ENCODE results near the gene AIM2. TPM values are rescaled to one million over a fixed set of nuclear protein-coding genes. Genes with fewer than 3 reads are reported as not detected.

AIM2 gene
- polyA plus RNA-seq, 1 experiment: not detected

DNA sequence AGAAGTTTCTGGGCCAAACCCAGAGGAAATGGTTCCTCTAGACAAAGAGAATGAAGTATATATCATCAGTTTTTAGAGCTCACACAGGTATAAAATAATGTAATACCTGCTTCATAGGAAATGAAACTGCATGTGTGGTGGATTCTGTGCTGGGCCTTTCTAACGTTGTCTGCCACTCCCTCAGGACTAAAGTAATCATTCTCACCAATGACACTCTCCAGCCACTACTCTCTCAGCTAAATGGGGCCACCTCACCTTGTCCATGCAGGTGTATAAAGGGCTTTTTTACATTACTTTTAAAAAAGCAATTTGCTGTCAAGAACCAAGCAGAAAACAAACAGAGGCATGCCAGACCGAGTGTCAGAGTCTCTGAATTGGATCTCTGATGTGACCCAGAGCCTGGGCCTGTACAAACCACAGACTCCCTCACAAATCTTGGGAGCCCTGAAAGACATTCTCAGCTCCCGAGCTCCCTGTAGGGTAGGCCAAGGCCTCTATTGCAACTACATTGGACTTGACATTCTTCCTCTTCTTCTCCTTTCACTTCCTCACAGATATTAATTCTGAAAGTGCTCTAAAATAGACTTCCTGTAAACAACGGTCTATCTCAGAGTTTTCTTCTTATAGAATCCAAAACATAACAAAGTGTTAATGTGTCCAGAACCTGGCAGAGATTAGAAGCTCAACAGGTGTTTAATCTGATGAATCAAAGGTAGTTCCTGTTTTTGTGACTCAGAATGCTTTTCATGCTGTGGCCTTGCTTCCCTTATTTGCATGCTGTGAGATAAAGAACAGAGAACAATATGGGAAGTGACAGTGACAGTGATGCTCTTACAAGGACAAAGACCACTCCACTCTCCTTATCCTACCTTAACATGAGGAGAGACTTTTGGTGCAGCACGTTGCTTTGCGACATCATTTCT is 8.6 kb downstream of the AIM2 start:
- H3K4me3 ChIP-seq (ENCODE audit: low read depth, low read length): no peak overlapping the region
- ChIA-PET POLR2A (no interaction called here), CTCF (interaction anchor here (1.2 to 5.8 kb wide), 3 partner anchors 11 to 1104 kb away, joined by 3 to 69 read pairs (median 5); no protein-coding TSS in a partner anchor)
- H3K9me3 ChIP-seq (ENCODE audit: control insufficient read depth, insufficient read depth, low read length): no peaks in the 10 kb centered on the region
- H3K27me3 ChIP-seq (ENCODE audit: control insufficient read depth, insufficient read depth, low read length): no peaks in the 10 kb centered on the region
- TF ChIP-seq, protein P1, sequence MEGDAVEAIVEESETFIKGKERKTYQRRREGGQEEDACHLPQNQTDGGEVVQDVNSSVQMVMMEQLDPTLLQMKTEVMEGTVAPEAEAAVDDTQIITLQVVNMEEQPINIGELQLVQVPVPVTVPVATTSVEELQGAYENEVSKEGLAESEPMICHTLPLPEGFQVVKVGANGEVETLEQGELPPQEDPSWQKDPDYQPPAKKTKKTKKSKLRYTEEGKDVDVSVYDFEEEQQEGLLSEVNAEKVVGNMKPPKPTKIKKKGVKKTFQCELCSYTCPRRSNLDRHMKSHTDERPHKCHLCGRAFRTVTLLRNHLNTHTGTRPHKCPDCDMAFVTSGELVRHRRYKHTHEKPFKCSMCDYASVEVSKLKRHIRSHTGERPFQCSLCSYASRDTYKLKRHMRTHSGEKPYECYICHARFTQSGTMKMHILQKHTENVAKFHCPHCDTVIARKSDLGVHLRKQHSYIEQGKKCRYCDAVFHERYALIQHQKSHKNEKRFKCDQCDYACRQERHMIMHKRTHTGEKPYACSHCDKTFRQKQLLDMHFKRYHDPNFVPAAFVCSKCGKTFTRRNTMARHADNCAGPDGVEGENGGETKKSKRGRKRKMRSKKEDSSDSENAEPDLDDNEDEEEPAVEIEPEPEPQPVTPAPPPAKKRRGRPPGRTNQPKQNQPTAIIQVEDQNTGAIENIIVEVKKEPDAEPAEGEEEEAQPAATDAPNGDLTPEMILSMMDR (IDR thresholded peaks at IDR 0.05; ENCODE audit: low read depth, low read length): no peak
- DNase-seq (ENCODE audit: low read depth, low spot score): no peak
- no peak overlapping the region for H3K27ac ChIP-seq (ENCODE audit: low read depth, low read length)

DNA sequence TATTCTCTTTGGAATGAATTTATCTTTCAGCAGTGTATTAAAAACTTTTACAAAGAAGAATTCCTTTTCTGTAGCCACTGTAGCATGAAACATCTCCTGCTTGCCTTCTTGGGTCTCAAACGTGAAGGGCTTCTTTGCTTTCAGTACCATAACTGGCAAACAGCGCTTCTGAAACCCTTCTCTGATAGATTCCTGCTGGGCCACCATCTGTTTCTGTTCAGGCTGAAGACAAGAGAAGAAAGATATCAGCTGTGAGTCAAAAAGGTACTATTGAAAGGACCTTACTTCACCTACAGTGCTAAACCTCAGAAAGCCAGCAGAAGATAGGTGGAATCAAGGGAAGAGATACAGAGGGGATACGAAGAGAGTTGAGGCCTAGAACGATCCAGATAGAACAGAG is 10.5 kb downstream of the AIM2 start:
- CTCF ChIA-PET: interaction anchor here (0.6 kb wide), 1 partner anchor 863 kb away, joined by 3 read pairs; no protein-coding TSS in a partner anchor
- Histone ChIP-seq H3K27ac (ENCODE audit: low read depth, low read length) (no peak overlapping the region), H3K9me3 (ENCODE audit: control insufficient read depth, insufficient read depth, low read length) (no peaks in the 10 kb centered on the region), H3K27me3 (ENCODE audit: control insufficient read depth, insufficient read depth, low read length) (no peaks in the 10 kb centered on the region), H3K4me3 (ENCODE audit: low read depth, low read length) (no peak overlapping the region)
- DNase-seq (ENCODE audit: low read depth, low spot score): no peak
- POLR2A ChIA-PET: no interaction called here
- TF ChIP-seq, protein P1 (IDR thresholded peaks at IDR 0.05; ENCODE audit: low read depth, low read length): no peak

DNA sequence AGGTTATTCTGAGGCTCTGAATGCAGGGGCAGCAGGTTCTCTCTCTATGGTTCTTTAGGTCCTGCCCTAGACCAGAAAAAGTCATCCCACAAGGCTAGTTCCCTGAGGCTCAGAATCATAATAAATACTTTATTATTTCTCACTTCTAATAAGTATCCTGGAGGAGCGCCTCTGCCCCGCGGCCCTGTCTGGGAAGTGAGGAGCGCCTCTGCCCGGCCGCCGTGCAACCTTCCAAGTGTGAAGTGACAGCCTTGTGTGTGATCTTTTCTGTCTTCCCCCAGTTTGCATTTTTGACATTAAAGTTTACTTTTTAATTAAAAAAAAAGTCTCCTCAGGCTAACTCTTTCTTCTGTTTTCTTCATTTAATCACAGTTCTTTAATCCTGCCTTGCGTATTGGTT is 11.5 kb downstream of the AIM2 start:
- no peak overlapping the region for H3K4me3 ChIP-seq (ENCODE audit: low read depth, low read length)
- DNase-seq (ENCODE audit: low read depth, low spot score): no peak
- TF ChIP-seq, protein P1 (IDR thresholded peaks at IDR 0.05; ENCODE audit: low read depth, low read length): no peak
- POLR2A ChIA-PET: interaction anchor here (1.1 kb wide), 1 partner anchor 13 kb away, joined by 3 read pairs; no protein-coding TSS in a partner anchor
- no peaks in the 10 kb centered on the region for H3K27me3 ChIP-seq (ENCODE audit: control insufficient read depth, insufficient read depth, low read length)
- H3K27ac ChIP-seq (ENCODE audit: low read depth, low read length): no peak overlapping the region
- CTCF ChIA-PET: interaction anchor here (1.4 kb wide), 1 partner anchor 861 kb away, joined by 4 read pairs; no protein-coding TSS in a partner anchor
- H3K9me3 ChIP-seq (ENCODE audit: control insufficient read depth, insufficient read depth, low read length): no peaks in the 10 kb centered on the region

DNA sequence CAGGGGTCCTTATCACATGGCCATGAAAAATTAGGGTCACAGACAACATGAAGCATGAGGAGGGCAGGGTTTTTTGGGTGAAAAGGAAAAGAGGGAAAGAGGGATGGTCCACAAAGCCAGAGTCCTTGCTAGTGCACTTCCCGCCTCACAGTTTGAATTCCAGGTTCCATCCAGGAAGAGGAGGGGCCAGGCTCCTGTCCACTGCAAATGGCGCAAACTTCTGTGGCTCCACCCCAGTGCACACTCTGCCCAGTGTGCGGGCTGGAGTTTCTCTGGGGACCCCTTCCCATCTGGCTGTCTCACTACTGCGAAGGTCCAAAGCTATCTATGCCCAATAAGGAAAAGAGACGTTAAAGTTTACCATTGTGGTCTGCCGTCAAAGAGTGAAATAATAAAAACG is 17.8 kb downstream of the AIM2 start:
- ChIA-PET CTCF (no interaction called here), POLR2A (no interaction called here)
- Histone ChIP-seq H3K4me3 (ENCODE audit: low read depth, low read length) (no peak overlapping the region), H3K9me3 (ENCODE audit: control insufficient read depth, insufficient read depth, low read length) (no peaks in the 10 kb centered on the region), H3K27ac (ENCODE audit: low read depth, low read length) (no peak overlapping the region), H3K27me3 (ENCODE audit: control insufficient read depth, insufficient read depth, low read length) (no peaks in the 10 kb centered on the region)
- TF ChIP-seq, protein P1 (IDR thresholded peaks at IDR 0.05; ENCODE audit: low read depth, low read length): no peak
- no peak for DNase-seq (ENCODE audit: low read depth, low spot score)

DNA sequence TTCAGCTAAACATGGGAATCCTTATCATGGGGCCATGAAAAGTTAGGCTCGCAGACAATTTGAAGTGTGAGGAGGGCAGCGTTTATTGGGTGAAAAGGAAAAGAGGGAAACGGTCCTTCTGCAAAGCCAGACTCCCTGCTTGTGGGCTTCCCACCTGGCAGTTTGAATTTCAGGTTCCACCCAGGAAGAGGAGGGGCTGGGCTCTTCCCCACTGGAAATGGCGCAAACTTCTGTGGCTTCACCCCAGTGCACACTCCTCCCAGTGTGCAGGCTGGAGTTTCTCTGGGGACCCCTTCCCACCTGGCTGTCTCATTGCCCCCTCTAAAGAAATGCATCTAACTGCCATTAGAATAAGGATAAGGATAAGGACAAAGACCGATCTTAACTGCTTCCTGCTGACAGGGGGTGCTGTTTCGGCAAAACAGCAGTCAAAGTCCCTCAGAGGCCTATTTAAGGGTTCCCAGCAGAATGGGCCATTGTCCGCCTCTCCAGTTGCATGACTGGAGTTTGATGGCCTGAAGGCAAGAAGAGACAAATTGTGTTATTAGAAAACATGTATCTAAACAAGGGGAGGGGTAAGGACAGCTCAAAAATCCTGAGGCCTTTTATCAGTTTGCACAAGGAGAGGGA is 20.4 kb downstream of the AIM2 start:
- DNase-seq (ENCODE audit: low read depth, low spot score): no peak
- ChIA-PET POLR2A (no interaction called here), CTCF (interaction anchor here (1.3 kb wide), 1 partner anchor 16 kb away, joined by 4 read pairs; no protein-coding TSS in a partner anchor)
- Histone ChIP-seq H3K9me3 (ENCODE audit: control insufficient read depth, insufficient read depth, low read length) (no peaks in the 10 kb centered on the region), H3K4me3 (ENCODE audit: low read depth, low read length) (no peak overlapping the region), H3K27me3 (ENCODE audit: control insufficient read depth, insufficient read depth, low read length) (no peaks in the 10 kb centered on the region), H3K27ac (ENCODE audit: low read depth, low read length) (no peak overlapping the region)
- TF ChIP-seq, protein P1 (IDR thresholded peaks at IDR 0.05; ENCODE audit: low read depth, low read length): no peak; the same call in 1 of the 2 replicates

Measured in AG04450 (cell line).